Vagina (tissue), 2 donors: Measurements from ENCODE around the gene SMCO3.

Experiments
- POLR2A ChIP-seq, 2 donors: fragments of 450-650 bp; IDR thresholded peaks; one replicate each; pipeline ENCODE4 v1.6.1; 2017; ENCODE audit warnings: antibody characterized with exemption in 2 of 2, mild to moderate bottlenecking in 2 of 2, moderate library complexity in 2 of 2
- POLR2AphosphoS5 ChIP-seq, 2 donors: sonication (generic); formaldehyde crosslinking; IDR thresholded peaks; one replicate each; pipeline ENCODE4 v1.9.0; 2017; ENCODE audit warnings: antibody characterized with exemption in 2 of 2, mild to moderate bottlenecking in 2 of 2, low read depth in 1 of 2; ENCODE audit not compliant: insufficient read depth in 1 of 2
- TF ChIP-seq, protein P1 (sequence below), 3 experiments: fragments of 450-650 bp in 2 of 3; fragments of 200-600 bp in 1 of 3; sonication (generic) in 1 of 3; IDR thresholded peaks; one replicate each; pipeline ENCODE4 v1.5.1; 2017 to 2019; ENCODE audit warnings: antibody characterized with exemption in 3 of 3, mild to moderate bottlenecking in 2 of 3, moderate library complexity in 2 of 3

DNA sequence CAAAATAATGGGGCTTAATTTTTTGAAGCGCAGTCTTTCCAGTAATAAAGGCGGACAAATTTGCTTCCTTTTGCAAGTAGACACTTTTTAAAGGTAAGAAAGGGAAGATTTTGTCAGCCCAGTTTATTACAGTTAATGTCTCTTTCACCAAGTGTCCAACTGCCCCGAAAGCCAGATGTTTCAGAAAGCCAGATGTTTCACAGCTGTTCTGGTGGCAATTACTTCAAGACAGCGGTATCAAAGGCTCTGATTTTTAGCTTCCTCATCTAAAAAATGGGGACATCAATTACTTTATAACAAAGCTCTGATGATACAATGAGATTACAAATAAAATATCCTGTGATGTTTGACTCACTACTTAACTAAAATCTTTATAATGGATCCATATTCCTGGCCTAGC, 11.7 kb downstream of the SMCO3 start:
- TF ChIP-seq, protein P1, sequence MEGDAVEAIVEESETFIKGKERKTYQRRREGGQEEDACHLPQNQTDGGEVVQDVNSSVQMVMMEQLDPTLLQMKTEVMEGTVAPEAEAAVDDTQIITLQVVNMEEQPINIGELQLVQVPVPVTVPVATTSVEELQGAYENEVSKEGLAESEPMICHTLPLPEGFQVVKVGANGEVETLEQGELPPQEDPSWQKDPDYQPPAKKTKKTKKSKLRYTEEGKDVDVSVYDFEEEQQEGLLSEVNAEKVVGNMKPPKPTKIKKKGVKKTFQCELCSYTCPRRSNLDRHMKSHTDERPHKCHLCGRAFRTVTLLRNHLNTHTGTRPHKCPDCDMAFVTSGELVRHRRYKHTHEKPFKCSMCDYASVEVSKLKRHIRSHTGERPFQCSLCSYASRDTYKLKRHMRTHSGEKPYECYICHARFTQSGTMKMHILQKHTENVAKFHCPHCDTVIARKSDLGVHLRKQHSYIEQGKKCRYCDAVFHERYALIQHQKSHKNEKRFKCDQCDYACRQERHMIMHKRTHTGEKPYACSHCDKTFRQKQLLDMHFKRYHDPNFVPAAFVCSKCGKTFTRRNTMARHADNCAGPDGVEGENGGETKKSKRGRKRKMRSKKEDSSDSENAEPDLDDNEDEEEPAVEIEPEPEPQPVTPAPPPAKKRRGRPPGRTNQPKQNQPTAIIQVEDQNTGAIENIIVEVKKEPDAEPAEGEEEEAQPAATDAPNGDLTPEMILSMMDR (IDR thresholded peaks at IDR 0.05), result no peak
- TF ChIP-seq POLR2AphosphoS5 (IDR thresholded peaks at IDR 0.05; ENCODE audit: insufficient read depth in 1 of 2, low read depth in 1 of 2) (no peak), POLR2A (IDR thresholded peaks at IDR 0.05) (no peak)
